Retinal pigment epithelial cell (primary cell): ENCODE measurements around the gene DGKA.

ENCODE experiments used
- DNase-seq: peaks from one replicate; pipeline ENCODE4 v3.0.0-alpha.2; 2010; ENCODE audit warnings: low read depth
- H3K4me3 ChIP-seq: 2 replicates; pipeline ENCODE4 v1.5.1; 2011; ENCODE audit warnings: mild to moderate bottlenecking, low read length, control low read depth, moderate library complexity
- CTCF ChIP-seq: conservative IDR thresholded peaks from 2 replicates; pipeline ENCODE4 v1.5.1; 2011; ENCODE audit warnings: low read depth, low read length, control low read depth, inconsistent platforms

DGKA gene

GRCh38 chr12:55930771-55931316, at the start of gene DGKA:
Gene DGKA (plus strand): TSS chr12:55931162. CDS start chr12:55936504, 5,342 bp downstream.
- DNase-seq: no peak
- peak within 1 kb of the TSS; percentile 66 for H3K4me3 ChIP-seq
- peak; percentile 75 for TF ChIP-seq CTCF

GRCh38 chr12:55885113-55885512, 45.8 kb upstream of the DGKA start:
- no peak for TF ChIP-seq CTCF
- H3K4me3 ChIP-seq: no peak overlapping the region
- DNase-seq: no peak

GRCh38 chr12:55891310-55891709, 39.7 kb upstream of the DGKA start:
- no peak for DNase-seq
- no peak for TF ChIP-seq CTCF
- no peak overlapping the region for H3K4me3 ChIP-seq

- no peak overlapping the region for H3K4me3 ChIP-seq
- no peak for DNase-seq
- TF ChIP-seq CTCF: no peak
Observed at GRCh38 chr12:55893723-55894122, 37.2 kb upstream of the DGKA start.

GRCh38 chr12:55899082-55899481, 31.9 kb upstream of the DGKA start:
- peak; percentile 52 for DNase-seq
- no peak overlapping the region for H3K4me3 ChIP-seq
- no peak for TF ChIP-seq CTCF

- no peak for TF ChIP-seq CTCF
- DNase-seq: no peak
- H3K4me3 ChIP-seq: no peak overlapping the region
Observed at GRCh38 chr12:55901881-55902490, 29.0 kb upstream of the DGKA start.

GRCh38 chr12:55906056-55906455, 24.9 kb upstream of the DGKA start:
- TF ChIP-seq CTCF: no peak
- no peak for DNase-seq
- H3K4me3 ChIP-seq: no peak overlapping the region
